Chondrocyte (in vitro differentiated cells): Measurements from ENCODE around the gene LRIG2. TPM values are rescaled to one million over a fixed set of nuclear protein-coding genes. Genes with fewer than 3 reads are reported as not detected.

Experiments
- DNase-seq: peaks from one replicate; pipeline ENCODE4 v3.0.0; 2021; ENCODE audit warnings: mixed read lengths, low spot score
- H3K27ac Mint-ChIP-seq: one replicate; pipeline ENCODE4 v1.8.0; 2021; ENCODE audit warnings: mild to moderate bottlenecking, moderate library complexity, mixed read lengths; ENCODE audit not compliant: unreplicated experiment
- H3K27me3 Mint-ChIP-seq: 2 replicates; pipeline ENCODE4 v1.8.0; 2021; ENCODE audit warnings: low read depth, mixed read lengths
- H3K36me3 Mint-ChIP-seq: 2 replicates; pipeline ENCODE4 v1.8.0; 2021; ENCODE audit warnings: low read depth, mixed read lengths
- H3K4me1 Mint-ChIP-seq: 2 replicates; pipeline ENCODE4 v1.8.0; 2021; ENCODE audit warnings: low read depth, mild to moderate bottlenecking, mixed read lengths
- H3K4me3 Mint-ChIP-seq: one replicate; pipeline ENCODE4 v1.8.0; 2021; ENCODE audit warnings: mild to moderate bottlenecking, moderate library complexity, mixed read lengths; ENCODE audit not compliant: unreplicated experiment
- H3K9me3 Mint-ChIP-seq: 2 replicates; pipeline ENCODE4 v1.8.0; 2021; ENCODE audit warnings: low read depth, mixed read lengths
- CTCF ChIP-seq: fragments of 200-600 bp; sonication (generic); IDR thresholded peaks from 2 replicates; pipeline ENCODE4 v1.5.0; 2021; ENCODE audit warnings: antibody characterized with exemption, mild to moderate bottlenecking, moderate library complexity
- total RNA-seq: library from RNA; stranded (reverse); gene quantifications from 3 replicates; pipeline ENCODE4 v1.2.1, GENCODE V29; 2021

LRIG2 gene
- total RNA-seq, 1 donor from 2014 or later: 10.7 TPM

GRCh38 chr1:113118266-113118665, 45.3 kb downstream of the LRIG2 start:
- no peaks in the 10 kb centered on the region for H3K9me3 Mint-ChIP-seq
- TF ChIP-seq CTCF: no peak
- peaks cover 40% of the 10 kb centered on the region for H3K36me3 Mint-ChIP-seq
- no peak overlapping the region for H3K27ac Mint-ChIP-seq
- no peaks in the 10 kb centered on the region for H3K27me3 Mint-ChIP-seq
- H3K4me1 Mint-ChIP-seq: no peaks in the 10 kb centered on the region
- no peak for DNase-seq
- H3K4me3 Mint-ChIP-seq: no peak overlapping the region

- H3K4me3 Mint-ChIP-seq: no peak overlapping the region
- peaks cover 11% of the 10 kb centered on the region for H3K4me1 Mint-ChIP-seq
- H3K27me3 Mint-ChIP-seq: no peaks in the 10 kb centered on the region
- H3K9me3 Mint-ChIP-seq: no peaks in the 10 kb centered on the region
- DNase-seq: no peak
- no peak for TF ChIP-seq CTCF
- H3K36me3 Mint-ChIP-seq: peaks cover 31% of the 10 kb centered on the region
- peak overlapping the region; percentile 4 for H3K27ac Mint-ChIP-seq
Observed at GRCh38 chr1:113123737-113124136, 50.7 kb downstream of the LRIG2 start.

GRCh38 chr1:113124366-113124765, 51.4 kb downstream of the LRIG2 start:
- Mint-ChIP-seq H3K4me1 (peaks cover 11% of the 10 kb centered on the region), H3K4me3 (no peak overlapping the region), H3K27ac (no peak overlapping the region), H3K9me3 (no peaks in the 10 kb centered on the region), H3K27me3 (no peaks in the 10 kb centered on the region), H3K36me3 (peaks cover 27% of the 10 kb centered on the region)
- no peak for DNase-seq
- no peak for TF ChIP-seq CTCF

GRCh38 chr1:113125517-113125916, 52.5 kb downstream of the LRIG2 start:
- Mint-ChIP-seq H3K4me1 (peaks cover 11% of the 10 kb centered on the region), H3K36me3 (peaks cover 28% of the 10 kb centered on the region), H3K4me3 (no peak overlapping the region), H3K9me3 (no peaks in the 10 kb centered on the region), H3K27ac (no peak overlapping the region), H3K27me3 (no peaks in the 10 kb centered on the region)
- no peak for TF ChIP-seq CTCF
- DNase-seq: no peak

GRCh38 chr1:113126207-113126606, 53.2 kb downstream of the LRIG2 start:
- Mint-ChIP-seq H3K36me3 (peaks cover 26% of the 10 kb centered on the region), H3K27me3 (no peaks in the 10 kb centered on the region), H3K9me3 (no peaks in the 10 kb centered on the region), H3K4me3 (no peak overlapping the region), H3K27ac (no peak overlapping the region), H3K4me1 (peaks cover 11% of the 10 kb centered on the region)
- no peak for TF ChIP-seq CTCF
- no peak for DNase-seq
